Thyroid gland (tissue), 4 donors: ENCODE measurements around the gene LZIC.

Source experiments
- CTCF ChIP-seq, 6 experiments: fragments of 200-600 bp in 3 of 6; fragments of 450-650 bp in 3 of 6; sonication (generic) in 3 of 6; IDR thresholded peaks; one replicate each; pipeline ENCODE4 v1.5.1; 2016 to 2019; ENCODE audit warnings: antibody characterized with exemption in 6 of 6, mild to moderate bottlenecking in 2 of 6, inconsistent platforms in 1 of 6, moderate library complexity in 1 of 6
- POLR2A ChIP-seq, 2 donors: fragments of 450-650 bp; IDR thresholded peaks; one replicate each; pipeline ENCODE4 v1.6.1; 2017; ENCODE audit warnings: antibody characterized with exemption in 2 of 2, mild to moderate bottlenecking in 2 of 2, moderate library complexity in 1 of 2

- TF ChIP-seq CTCF (IDR thresholded peaks at IDR 0.05) (no peak), POLR2A (IDR thresholded peaks at IDR 0.05) (no peak)
Measured at GRCh38 chr1:9881838-9882249, 61.3 kb downstream of the LZIC start.
